Calu3 (cell line): ENCODE results near the gene ASTN2. TPM values are rescaled to one million over a fixed set of nuclear protein-coding genes. Genes with fewer than 3 reads are reported as not detected.

Source experiments
- BruUV-seq: library from RNA; stranded (reverse); fragments of 400-500 nt; replicated peaks from 2 replicates; lab custom pipeline; 2021; lab: Mats Ljungman, UMichigan
- CTCF ChIA-PET: fragments of 300-600 bp; sonication (Branson Sonifier 250); formaldehyde crosslinking; loops from one replicate; lab custom pipeline; 2022; ENCODE audit warnings: antibody characterized with exemption; lab: Charles Lee
- DNase-seq: peaks from one replicate; pipeline ENCODE4 v3.0.0; 2022
- H3K27ac Mint-ChIP-seq: one replicate; pipeline ENCODE4 v1.8.0; 2022; ENCODE audit warnings: mixed read lengths; ENCODE audit not compliant: unreplicated experiment
- H3K27me3 Mint-ChIP-seq: one replicate; pipeline ENCODE4 v1.8.0; 2022; ENCODE audit warnings: mixed read lengths; ENCODE audit not compliant: unreplicated experiment
- H3K36me3 Mint-ChIP-seq: one replicate; pipeline ENCODE4 v1.8.0; 2022; ENCODE audit warnings: mild to moderate bottlenecking, moderate library complexity, mixed read lengths; ENCODE audit not compliant: insufficient read depth, unreplicated experiment
- H3K4me1 Mint-ChIP-seq: one replicate; pipeline ENCODE4 v1.8.0; 2022; ENCODE audit warnings: mild to moderate bottlenecking, low read depth, mixed read lengths; ENCODE audit not compliant: unreplicated experiment
- H3K4me3 Mint-ChIP-seq: one replicate; pipeline ENCODE4 v1.8.0; 2022; ENCODE audit warnings: mild to moderate bottlenecking, low read depth, moderate library complexity, mixed read lengths; ENCODE audit not compliant: unreplicated experiment
- H3K9me3 Mint-ChIP-seq: one replicate; pipeline ENCODE4 v1.8.0; 2022; ENCODE audit warnings: low read depth, mixed read lengths; ENCODE audit not compliant: unreplicated experiment
- intact Hi-C: fragments of 100-400 bp; cut with micrococcal nuclease; formaldehyde crosslinking; loops from one replicate; pipeline ENCODE4 v1.10.0; 2022; ENCODE audit not compliant: unreplicated experiment
- total RNA-seq: library from RNA; stranded (reverse); gene quantifications from 2 replicates; pipeline ENCODE4 v1.2.3, GENCODE V29; 2022
- TF ChIP-seq, protein P1 (sequence below): fragments of 200-600 bp; IDR thresholded peaks from one replicate; pipeline ENCODE4 v1.8.0; 2022; ENCODE audit warnings: antibody characterized with exemption; ENCODE audit not compliant: unreplicated experiment

ASTN2 gene
- total RNA-seq, 1 experiment from 2014 or later = 1.7 TPM

DNA sequence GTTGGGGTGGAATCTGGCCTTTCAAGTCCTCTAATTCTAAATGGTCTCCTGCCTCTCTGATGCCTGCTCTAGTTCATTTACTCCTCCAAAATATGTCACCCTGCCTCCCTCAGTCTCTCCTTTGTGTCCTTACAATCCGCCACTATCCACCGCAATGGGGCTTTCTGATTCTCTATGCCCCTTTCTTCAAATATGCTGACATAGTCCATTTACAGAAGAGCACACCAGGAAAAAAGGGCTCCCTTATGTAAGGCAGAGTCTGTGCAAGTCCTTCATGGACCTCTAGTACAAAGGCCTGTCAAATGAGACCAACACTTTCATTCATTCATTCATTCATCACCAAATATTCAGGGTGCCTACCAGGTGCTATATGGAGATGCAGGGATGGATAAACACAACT is 2.0 kb upstream of the ASTN2 start:
- Mint-ChIP-seq H3K27ac (no peak overlapping the region), H3K4me3 (no peak overlapping the region), H3K4me1 (no peaks in the 10 kb centered on the region), H3K9me3 (no peaks in the 10 kb centered on the region), H3K27me3 (no peaks in the 10 kb centered on the region), H3K36me3 (no peaks in the 10 kb centered on the region)
- no peak for DNase-seq
- CTCF ChIA-PET = no interaction called here
- intact Hi-C loops = no loop called here
- BruUV-seq = no TSS peak
- TF ChIP-seq, protein P1, sequence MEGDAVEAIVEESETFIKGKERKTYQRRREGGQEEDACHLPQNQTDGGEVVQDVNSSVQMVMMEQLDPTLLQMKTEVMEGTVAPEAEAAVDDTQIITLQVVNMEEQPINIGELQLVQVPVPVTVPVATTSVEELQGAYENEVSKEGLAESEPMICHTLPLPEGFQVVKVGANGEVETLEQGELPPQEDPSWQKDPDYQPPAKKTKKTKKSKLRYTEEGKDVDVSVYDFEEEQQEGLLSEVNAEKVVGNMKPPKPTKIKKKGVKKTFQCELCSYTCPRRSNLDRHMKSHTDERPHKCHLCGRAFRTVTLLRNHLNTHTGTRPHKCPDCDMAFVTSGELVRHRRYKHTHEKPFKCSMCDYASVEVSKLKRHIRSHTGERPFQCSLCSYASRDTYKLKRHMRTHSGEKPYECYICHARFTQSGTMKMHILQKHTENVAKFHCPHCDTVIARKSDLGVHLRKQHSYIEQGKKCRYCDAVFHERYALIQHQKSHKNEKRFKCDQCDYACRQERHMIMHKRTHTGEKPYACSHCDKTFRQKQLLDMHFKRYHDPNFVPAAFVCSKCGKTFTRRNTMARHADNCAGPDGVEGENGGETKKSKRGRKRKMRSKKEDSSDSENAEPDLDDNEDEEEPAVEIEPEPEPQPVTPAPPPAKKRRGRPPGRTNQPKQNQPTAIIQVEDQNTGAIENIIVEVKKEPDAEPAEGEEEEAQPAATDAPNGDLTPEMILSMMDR = no peak

DNA sequence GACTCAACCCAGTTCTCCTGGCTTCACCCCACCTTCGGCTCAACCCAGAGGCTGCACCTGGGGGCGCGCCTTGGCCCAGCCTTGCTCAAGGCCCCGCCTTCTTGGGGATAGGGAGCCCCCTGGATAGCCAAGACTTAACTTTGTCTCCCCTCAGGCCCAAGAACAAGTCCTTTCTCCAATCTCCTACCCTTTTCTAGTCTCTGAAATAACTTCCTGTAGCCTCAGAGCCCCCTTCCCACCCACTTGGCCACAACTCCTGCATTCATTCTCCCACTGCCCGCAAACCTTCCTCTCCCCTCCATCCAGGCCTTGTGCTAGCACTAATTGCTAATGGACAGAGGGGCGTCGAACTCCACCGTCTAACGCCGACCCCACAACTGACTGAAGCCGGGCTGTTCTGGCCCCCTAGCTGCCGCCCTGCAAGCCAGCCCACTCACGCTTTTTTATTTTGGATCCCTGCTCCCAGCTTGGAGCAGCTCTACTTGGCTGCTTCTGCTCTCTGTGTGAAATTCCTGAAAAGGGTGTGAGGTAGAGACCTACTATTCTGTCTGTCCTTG is 579 bp upstream of the ASTN2 start:
- Mint-ChIP-seq H3K27ac (no peak overlapping the region), H3K4me1 (no peaks in the 10 kb centered on the region), H3K4me3 (no peak overlapping the region), H3K27me3 (no peaks in the 10 kb centered on the region), H3K9me3 (no peaks in the 10 kb centered on the region), H3K36me3 (no peaks in the 10 kb centered on the region)
- DNase-seq = no peak
- TF ChIP-seq, protein P1 = no peak
- CTCF ChIA-PET = no interaction called here
- intact Hi-C loops = no loop called here
- no TSS peak for BruUV-seq

DNA sequence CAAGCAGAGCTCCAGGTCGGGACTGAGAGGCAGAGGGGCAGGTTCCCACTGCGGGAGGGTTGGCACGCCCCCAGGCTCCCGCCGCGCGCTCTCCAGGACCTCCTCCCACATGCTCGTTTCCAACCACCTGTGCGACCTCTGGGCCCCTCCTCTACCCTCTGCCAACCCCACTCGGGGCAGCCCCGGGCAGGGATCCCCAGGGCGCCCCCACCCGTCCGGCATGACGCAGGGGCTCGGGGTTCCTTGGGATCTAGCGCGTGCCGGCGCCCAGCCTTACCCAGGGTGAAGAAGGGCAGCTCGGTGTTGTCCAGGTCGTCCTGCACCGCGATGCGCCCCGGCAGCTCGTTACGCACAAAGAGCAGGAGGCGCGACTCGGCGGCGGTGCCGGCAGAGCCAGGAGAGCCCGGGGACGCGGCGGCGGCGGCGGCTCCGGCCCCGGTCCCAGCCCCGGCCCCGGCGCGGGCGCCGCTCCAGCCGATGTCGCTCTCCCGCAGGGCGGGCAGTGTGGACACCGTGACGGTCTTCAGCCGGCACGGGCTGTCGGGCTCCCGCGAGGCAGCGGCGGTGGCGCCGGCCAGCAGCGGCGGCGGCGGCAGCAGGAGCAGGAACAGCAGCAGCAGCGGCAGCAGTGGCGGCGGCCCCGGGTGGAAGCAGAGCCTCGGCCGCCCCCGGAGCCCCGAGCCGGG is 494 bp downstream of the ASTN2 start:
- intact Hi-C loops = no loop called here
- Mint-ChIP-seq H3K27ac (no peak overlapping the region), H3K27me3 (no peaks in the 10 kb centered on the region), H3K4me3 (no peak overlapping the region), H3K9me3 (no peaks in the 10 kb centered on the region), H3K4me1 (no peaks in the 10 kb centered on the region), H3K36me3 (no peaks in the 10 kb centered on the region)
- peak; percentile 1 for DNase-seq
- CTCF ChIA-PET = no interaction called here
- no TSS peak for BruUV-seq
- TF ChIP-seq, protein P1 = no peak

DNA sequence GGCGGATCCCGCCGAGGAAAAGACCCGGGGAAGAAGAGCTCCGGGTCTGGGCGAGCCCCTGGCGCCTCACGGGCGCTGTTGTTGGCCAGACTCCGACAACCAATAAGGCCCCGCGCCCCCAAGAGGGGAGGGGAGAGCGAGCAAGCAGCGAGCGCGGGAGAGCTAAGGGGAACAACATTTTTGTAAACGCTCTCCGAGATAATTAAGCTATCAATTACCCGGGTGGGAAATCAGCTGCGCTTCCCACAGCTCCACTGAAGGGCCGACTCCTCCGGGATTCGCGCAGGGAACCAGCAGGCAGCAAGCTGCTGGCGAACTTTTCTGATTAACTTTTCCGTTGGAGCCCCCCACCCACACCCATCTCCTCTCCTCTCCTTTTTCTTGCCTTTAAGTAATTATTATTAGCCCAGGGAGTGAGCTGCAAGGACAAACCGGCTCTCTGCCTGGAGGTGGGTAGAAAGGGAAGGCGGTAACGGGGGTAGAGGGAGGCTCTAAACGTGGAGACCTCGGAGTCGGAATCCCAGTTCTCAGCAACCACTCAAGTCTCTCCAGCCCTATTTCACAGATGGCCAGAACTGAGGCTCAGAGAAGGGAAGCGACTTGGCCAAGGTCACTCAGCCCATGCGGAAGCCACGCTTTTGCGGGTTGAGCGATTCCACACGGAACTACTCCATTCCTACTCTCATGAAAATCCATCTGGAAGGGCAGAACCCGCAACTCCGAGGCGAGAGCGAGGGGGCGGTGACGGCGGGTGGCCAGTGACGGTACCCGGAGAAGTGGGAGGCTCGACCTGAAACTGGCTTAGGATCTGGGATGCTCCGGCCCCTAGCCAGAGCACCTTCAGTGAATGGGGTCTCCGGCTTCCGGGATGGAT is 1.3 kb downstream of the ASTN2 start:
- H3K27me3 Mint-ChIP-seq = no peaks in the 10 kb centered on the region
- H3K4me1 Mint-ChIP-seq = no peaks in the 10 kb centered on the region
- no TSS peak for BruUV-seq
- TF ChIP-seq, protein P1 = no peak
- no peaks in the 10 kb centered on the region for H3K9me3 Mint-ChIP-seq
- no peak overlapping the region for H3K4me3 Mint-ChIP-seq
- intact Hi-C loops = no loop called here
- CTCF ChIA-PET = no interaction called here
- no peak for DNase-seq
- H3K27ac Mint-ChIP-seq = no peak overlapping the region
- H3K36me3 Mint-ChIP-seq = no peaks in the 10 kb centered on the region
